PFSK-1 (cell line): ENCODE results near the gene LDLRAP1.

ENCODE experiments used
- FOXP2 ChIP-seq: optimal IDR thresholded peaks from 2 replicates; pipeline ENCODE3; 2011; ENCODE audit warnings: borderline replicate concordance, control low read depth, inconsistent platforms; ENCODE audit not compliant: insufficient read depth; ENCODE audit errors: extremely low read length, extremely low read depth
- POLR2AphosphoS5 ChIP-seq: IDR thresholded peaks from 2 replicates; pipeline ENCODE4 v1.6.1; 2012; ENCODE audit warnings: low read depth, mild to moderate bottlenecking, control low read depth, low read length, moderate library complexity
- SIN3A ChIP-seq: IDR thresholded peaks from 2 replicates; pipeline ENCODE4 v1.6.1; 2012; ENCODE audit warnings: mild to moderate bottlenecking, low read length, moderate library complexity, borderline replicate concordance; ENCODE audit not compliant: insufficient read depth
- TAF1 ChIP-seq: IDR thresholded peaks from 2 replicates; pipeline ENCODE4 v1.6.1; 2012; ENCODE audit warnings: low read length, control low read depth, borderline replicate concordance; ENCODE audit not compliant: insufficient read depth

DNA sequence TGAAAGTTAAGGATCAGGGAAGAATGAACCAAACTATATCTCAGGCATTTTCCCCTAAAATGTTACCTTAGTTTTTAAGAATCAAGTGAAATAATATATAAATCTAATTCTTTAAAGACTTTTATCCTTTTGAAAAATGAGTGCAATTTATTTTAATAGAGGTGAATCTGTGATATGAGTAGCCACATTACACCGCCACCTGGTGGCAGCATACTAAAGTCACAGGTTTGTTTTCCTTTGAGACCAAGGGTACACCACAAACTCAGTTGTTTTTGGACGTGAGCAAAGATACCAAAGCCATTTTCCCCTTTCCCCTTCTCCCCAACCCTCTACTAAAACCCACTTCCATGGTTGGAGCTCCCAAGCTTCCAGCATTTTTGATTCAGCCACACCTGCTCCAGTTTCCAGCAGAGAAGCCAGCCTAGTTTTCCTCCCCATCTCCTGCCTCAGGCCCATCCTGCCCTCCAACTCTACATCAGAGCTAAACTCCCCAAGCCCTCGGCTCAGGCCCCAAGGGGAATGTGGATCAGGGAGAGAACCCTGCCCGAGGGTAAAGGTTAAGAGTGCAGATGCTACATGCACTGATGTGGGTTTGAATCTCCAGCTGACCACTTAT, 22.9 kb upstream of the LDLRAP1 start:
- TF ChIP-seq FOXP2 (no peak), TAF1 (no peak), POLR2AphosphoS5 (no peak), SIN3A (no peak)
